Astrocyte of the cerebellum (primary cell): Measurements from ENCODE around the gene WNT3.

Experiments used
- DNase-seq: peaks from one replicate; pipeline ENCODE4 v3.0.0-alpha.2; 2011; ENCODE audit warnings: low read depth
- H3K4me3 ChIP-seq: 2 replicates; pipeline ENCODE4 v1.5.1; 2011; ENCODE audit warnings: mild to moderate bottlenecking, low read depth, low read length, moderate library complexity
- in situ Hi-C: cut with HindIII; loops from 2 replicates; pipeline ENCODE4 v1.10.0; 2017; ENCODE audit warnings: low sequenced_read_pairs
- TF ChIP-seq, protein P1 (sequence below): IDR thresholded peaks from 2 replicates; pipeline ENCODE4 v1.5.1; 2012; ENCODE audit warnings: low read length, low read depth, moderate library complexity, mild to moderate bottlenecking; ENCODE audit errors: missing control alignments

The WNT3 gene

DNA sequence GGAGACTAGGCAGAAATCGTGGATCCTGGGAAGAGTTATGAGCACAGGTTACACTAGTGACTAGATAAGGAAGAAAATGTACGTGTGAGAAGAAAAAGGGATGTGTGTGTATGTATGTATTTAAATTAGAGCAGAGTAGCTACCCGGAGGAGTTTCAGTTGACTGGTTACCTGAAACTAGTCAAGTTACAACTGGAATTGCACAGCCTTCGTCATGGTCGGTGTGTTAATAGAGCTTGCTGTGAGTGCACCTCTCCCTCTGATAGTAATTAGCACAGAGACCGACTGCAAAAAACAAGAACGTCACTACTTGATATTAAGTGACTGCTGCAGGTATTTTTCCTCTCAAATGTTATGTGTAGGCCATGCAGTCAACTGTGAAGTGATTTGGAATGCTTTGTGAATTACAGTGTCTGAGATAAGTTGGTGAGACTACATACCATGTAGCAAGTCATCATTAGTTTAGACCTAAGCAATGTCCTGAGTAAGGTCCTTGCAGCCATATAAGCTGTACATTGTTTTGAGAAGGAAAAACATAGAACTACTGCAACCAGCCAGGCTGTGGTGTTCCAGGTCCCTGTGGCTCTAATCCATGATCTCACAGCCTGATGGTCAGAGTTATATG, 95.7 kb downstream of the WNT3 start:
- no peak for DNase-seq
- no peak overlapping the region for H3K4me3 ChIP-seq
- in situ Hi-C loops: no loop called here
- TF ChIP-seq, protein P1, sequence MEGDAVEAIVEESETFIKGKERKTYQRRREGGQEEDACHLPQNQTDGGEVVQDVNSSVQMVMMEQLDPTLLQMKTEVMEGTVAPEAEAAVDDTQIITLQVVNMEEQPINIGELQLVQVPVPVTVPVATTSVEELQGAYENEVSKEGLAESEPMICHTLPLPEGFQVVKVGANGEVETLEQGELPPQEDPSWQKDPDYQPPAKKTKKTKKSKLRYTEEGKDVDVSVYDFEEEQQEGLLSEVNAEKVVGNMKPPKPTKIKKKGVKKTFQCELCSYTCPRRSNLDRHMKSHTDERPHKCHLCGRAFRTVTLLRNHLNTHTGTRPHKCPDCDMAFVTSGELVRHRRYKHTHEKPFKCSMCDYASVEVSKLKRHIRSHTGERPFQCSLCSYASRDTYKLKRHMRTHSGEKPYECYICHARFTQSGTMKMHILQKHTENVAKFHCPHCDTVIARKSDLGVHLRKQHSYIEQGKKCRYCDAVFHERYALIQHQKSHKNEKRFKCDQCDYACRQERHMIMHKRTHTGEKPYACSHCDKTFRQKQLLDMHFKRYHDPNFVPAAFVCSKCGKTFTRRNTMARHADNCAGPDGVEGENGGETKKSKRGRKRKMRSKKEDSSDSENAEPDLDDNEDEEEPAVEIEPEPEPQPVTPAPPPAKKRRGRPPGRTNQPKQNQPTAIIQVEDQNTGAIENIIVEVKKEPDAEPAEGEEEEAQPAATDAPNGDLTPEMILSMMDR: no peak

DNA sequence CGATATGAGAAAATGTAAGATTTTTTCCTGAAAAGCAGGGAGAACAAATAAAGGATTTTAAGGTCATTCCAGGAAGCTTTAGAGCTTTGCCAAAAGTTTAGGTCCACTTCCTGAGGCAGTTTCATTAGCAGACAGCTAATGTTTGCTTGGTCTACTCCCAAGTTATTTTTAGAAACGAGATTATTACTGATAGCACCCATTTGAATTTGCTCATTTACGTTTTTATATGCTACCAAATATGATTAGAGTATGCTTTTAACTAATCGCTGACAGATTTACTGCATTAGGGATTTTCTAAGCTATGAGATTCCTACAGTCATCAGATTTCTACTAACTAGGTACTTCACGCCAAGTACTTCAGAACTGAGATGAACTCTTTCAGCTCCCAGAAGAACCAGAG, 98.1 kb downstream of the WNT3 start:
- TF ChIP-seq, protein P1: no peak
- no peak overlapping the region for H3K4me3 ChIP-seq
- in situ Hi-C loops: no loop called here
- DNase-seq: no peak

DNA sequence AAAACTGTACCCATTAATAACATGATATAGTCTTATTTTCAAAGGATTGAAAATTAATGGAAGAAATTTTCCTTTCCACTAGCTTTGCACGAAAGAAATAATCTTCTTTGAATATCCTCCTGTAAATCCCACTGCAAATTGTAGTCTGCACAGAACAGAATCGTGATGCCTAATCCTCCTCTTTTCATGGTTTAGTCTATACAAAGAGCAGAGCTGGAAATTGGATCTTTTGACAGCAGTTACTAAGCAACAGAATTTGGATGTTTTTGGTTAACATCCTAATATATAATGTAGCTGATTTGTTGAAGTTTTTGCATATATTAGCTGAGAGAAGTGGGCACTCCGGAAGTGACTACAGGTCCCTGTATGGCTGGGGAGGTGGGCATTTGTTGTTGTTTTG, 98.6 kb downstream of the WNT3 start:
- DNase-seq: no peak
- TF ChIP-seq, protein P1: no peak
- H3K4me3 ChIP-seq: no peak overlapping the region
- in situ Hi-C loops: no loop called here

DNA sequence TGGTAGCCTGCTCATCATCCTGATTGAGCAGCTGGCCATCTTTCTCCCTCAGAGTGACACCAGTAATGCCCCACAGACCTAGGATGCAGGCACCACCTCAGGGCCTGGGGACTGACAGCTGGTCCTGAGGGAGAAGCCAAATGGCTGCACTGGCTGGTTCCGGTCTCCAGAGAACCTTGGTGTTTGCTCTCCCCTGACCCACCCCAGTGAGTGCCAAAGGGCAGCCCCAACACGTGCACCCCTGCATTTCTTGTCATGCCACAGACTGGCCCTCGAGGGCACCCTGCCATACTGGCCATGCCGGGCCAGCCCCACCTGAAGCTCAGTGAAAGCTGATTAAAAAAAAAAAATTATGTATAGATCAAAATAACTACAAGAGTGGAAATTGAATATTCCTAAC, 100.5 kb downstream of the WNT3 start:
- DNase-seq: no peak
- TF ChIP-seq, protein P1: no peak
- in situ Hi-C loops: no loop called here
- no peak overlapping the region for H3K4me3 ChIP-seq
